GM12878 (cell line): ENCODE data around the gene AP2A2. TPM values are rescaled to one million over a fixed set of nuclear protein-coding genes. Genes with fewer than 3 reads are reported as not detected.

ENCODE experiments used
- ATAC-seq: fragments of 200-7000 bp; cut with Tn5 transposase; 3 replicates; pipeline ENCODE4 v1.9.1; 2020; ENCODE audit warnings: mild to moderate bottlenecking, moderate library complexity
- BruUV-seq: library from RNA; stranded (reverse); fragments of 400-500 nt; replicated peaks from 2 replicates; lab custom pipeline; 2021; lab: Mats Ljungman, UMichigan
- CTCF ChIA-PET: fragments of 300-600 bp; sonication (Branson Sonifier 250); formaldehyde crosslinking; extraction: SDS; loops from one replicate; lab custom pipeline; 2021; ENCODE audit warnings: inconsistent platforms; lab: Yijun Ruan, JAX
- POLR2A ChIA-PET: fragments of 350-600 bp; formaldehyde crosslinking; extraction: SDS; loops from one replicate; lab custom pipeline; 2021; ENCODE audit warnings: inconsistent platforms; lab: Charles Lee
- RAD21 ChIA-PET: fragments of 300-600 bp; sonication (Branson Sonifier 250); formaldehyde crosslinking; loops from one replicate; lab custom pipeline; 2023; ENCODE audit warnings: antibody characterized with exemption; ENCODE audit not compliant: unreplicated experiment; lab: Charles Lee
- SMC1A ChIA-PET: fragments of 300-600 bp; sonication (Branson Sonifier 250); formaldehyde crosslinking; loops from one replicate; lab custom pipeline; 2023; ENCODE audit not compliant: unreplicated experiment, uncharacterized antibody; lab: Charles Lee
- DNase-seq: peaks from one replicate; pipeline ENCODE4 v3.0.0-alpha.2; 2011; ENCODE audit warnings: low read depth, low spot score
- FAIRE-seq: peaks from 3 replicates; lab custom pipeline; 2011; peaks lifted over from hg19 to GRCh38; lab: Jason Lieb, UNC
- H2AFZ ChIP-seq: 2 replicates; pipeline ENCODE4 v1.6.0; 2011; ENCODE audit warnings: low read depth, low read length, control low read depth; ENCODE audit not compliant: control insufficient read depth
- H3K27ac ChIP-seq: 2 replicates; pipeline ENCODE4 v1.5.1; 2011; ENCODE audit warnings: control low read depth; ENCODE audit not compliant: control insufficient read depth, insufficient read depth
- H3K27me3 ChIP-seq, 2 experiments: replicated peaks in 1 of 2; 2 replicates each; pipeline versions ENCODE4 v1.6.0 to v1.6.1; 2011; ENCODE audit warnings: low read length in 1 of 2; ENCODE audit not compliant: control insufficient read depth in 2 of 2, insufficient read depth in 2 of 2
- H3K36me3 ChIP-seq, 2 experiments: 2 replicates each; pipeline ENCODE4 v1.5.1; 2011; ENCODE audit warnings: low read length in 1 of 2; ENCODE audit not compliant: control insufficient read depth in 2 of 2, insufficient read depth in 2 of 2
- H3K4me1 ChIP-seq: 2 replicates; pipeline ENCODE4 v1.6.1; 2011; ENCODE audit warnings: mild to moderate bottlenecking, low read length, moderate library complexity, mixed read lengths; ENCODE audit not compliant: control insufficient read depth, insufficient read depth
- H3K4me2 ChIP-seq: 2 replicates; pipeline ENCODE4 v1.6.0; 2011; ENCODE audit warnings: control low read depth; ENCODE audit not compliant: control insufficient read depth, insufficient read depth
- H3K4me3 ChIP-seq: fragments of 200-600 bp; sonication (generic); 2 replicates; pipeline ENCODE4 v1.5.1; 2016
- H3K79me2 ChIP-seq: 2 replicates; pipeline ENCODE4 v1.6.0; 2011; ENCODE audit warnings: low read length; ENCODE audit not compliant: control insufficient read depth, insufficient read depth
- H3K9ac ChIP-seq: 2 replicates; pipeline ENCODE4 v1.8.0; 2011; ENCODE audit warnings: low read length, control low read depth, mixed read lengths; ENCODE audit not compliant: control insufficient read depth, insufficient read depth
- H3K9me3 ChIP-seq: replicated peaks from 3 replicates; pipeline ENCODE4 v1.5.1; 2011; ENCODE audit warnings: mild to moderate bottlenecking, low read length; ENCODE audit not compliant: control insufficient read depth, insufficient read depth
- H4K20me1 ChIP-seq: 2 replicates; pipeline ENCODE4 v1.6.0; 2011; ENCODE audit not compliant: control insufficient read depth, insufficient read depth
- CTCF ChIP-seq, 3 experiments: IDR thresholded peaks in 2 of 3; conservative IDR thresholded peaks in 1 of 3; 2 replicates each; pipeline ENCODE4 v1.5.1; 2011; ENCODE audit warnings: low read depth in 3 of 3, low read length in 3 of 3, mild to moderate bottlenecking in 3 of 3, control low read depth in 2 of 3, moderate library complexity in 2 of 3, inconsistent platforms in 1 of 3, mixed read lengths in 1 of 3; ENCODE audit not compliant: control insufficient read depth in 2 of 3, insufficient read depth in 1 of 3; ENCODE audit errors: extremely low read depth in 1 of 3
- CUX1 ChIP-seq: IDR thresholded peaks from 2 replicates; pipeline ENCODE4 v1.6.1; 2012; ENCODE audit warnings: improper control_type of control experiment, low read depth, low read length; ENCODE audit not compliant: insufficient replicate concordance
- GATAD2B ChIP-seq: fragments of 450-650 bp; conservative IDR thresholded peaks from 2 replicates; pipeline ENCODE4 v1.6.1; 2017; ENCODE audit warnings: low read depth, mild to moderate bottlenecking, moderate library complexity
- KLF5 ChIP-seq: fragments of 450-650 bp; IDR thresholded peaks from 2 replicates; pipeline ENCODE4 v1.6.1; 2014; ENCODE audit warnings: mild to moderate bottlenecking; ENCODE audit not compliant: partially characterized antibody
- PKNOX1 ChIP-seq: fragments of 450-650 bp; IDR thresholded peaks from 2 replicates; pipeline ENCODE4 v1.6.1; 2016; ENCODE audit warnings: mild to moderate bottlenecking
- TBL1XR1 ChIP-seq: IDR thresholded peaks from 2 replicates; pipeline ENCODE4 v1.6.1; 2012; ENCODE audit warnings: low read depth, low read length, improper control_type of control experiment
- WGBS: methylation state at CpG from one replicate; pipeline ENCODE4 v1.1.6; 2016; ENCODE audit warnings: low lambda C conversion rate; ENCODE audit not compliant: insufficient replicate concordance, insufficient coverage; ENCODE audit errors: missing lambda C conversion rate; 5-methylcytosine and 5-hydroxymethylcytosine counted together
- in situ Hi-C: fragments of 300-500 bp; cut with MboI; formaldehyde crosslinking; loops from 9 replicates; pipeline ENCODE4 v1.14.3; 2018; ENCODE audit warnings: mixed read lengths
- intact Hi-C: fragments of 100-400 bp; cut with micrococcal nuclease; formaldehyde crosslinking; loops from one replicate; pipeline ENCODE4 v1.14.2; 2022; ENCODE audit not compliant: unreplicated experiment
- polyA plus RNA-seq, 11 experiments: library from polyadenylated mRNA; depleted of rRNA in 4 of 11; unstranded in 6 of 11; stranded (reverse) in 5 of 11; fragments of >200 nt; fragmentation: Nextera tagmentation in 4 of 11; fragmentation: Illumina TruSeq in 1 of 11; extraction: Ambion mirVana in 4 of 11; extraction: Trizol in 1 of 11; gene quantifications; 1 replicate in 1 of 11; 2 replicates in 10 of 11; pipeline versions ENCODE4 v1.2.1 to v1.2.3, GENCODE V29; 2011 to 2016; ENCODE audit warnings: inconsistent platforms in 2 of 11, missing spikeins in 2 of 11, low read depth in 1 of 11
- total RNA-seq, 4 experiments: library from RNA; depleted of rRNA in 3 of 4; stranded (reverse); fragments of >200 nt in 3 of 4; fragmentation: Illumina TruSeq in 1 of 4; extraction: Trizol in 1 of 4; gene quantifications; 2 replicates each; pipeline versions ENCODE4 v1.2.1 to v1.2.3, GENCODE V29; 2013 to 2021

AP2A2 gene
- total and polyA plus RNA-seq, 10 of the 15 experiments (the other 5 are each of a cell fraction or from before 2014, with no cell fraction given): 0.58 to 48.8 (median 18.2) TPM

- TF ChIP-seq GATAD2B: no peak
These were observed 81.1 kb downstream of the AP2A2 start (continued) for GRCh38 chr11:1006762-1007161.

- RAD21 ChIA-PET: no interaction called here
- Histone ChIP-seq H3K36me3 (peaks cover 8 to 18% of the 10 kb centered on the region in 2 experiments; a peak in 3 of 4 replicates), H3K9ac (no peak overlapping the region), H3K27me3 (no peaks in the 10 kb centered on the region), H3K9me3 (no peaks in the 10 kb centered on the region), H3K4me1 (no peaks in the 10 kb centered on the region), H3K4me2 (no peak overlapping the region), H4K20me1 (no peaks in the 10 kb centered on the region), H2AFZ (no peak overlapping the region), H3K4me3 (no peak overlapping the region), H3K79me2 (no peaks in the 10 kb centered on the region), H3K27ac (no peak overlapping the region)
- 96% methylated on average over 10 of the region's 10 CpGs for WGBS
- ATAC-seq: no peak
- no peak for DNase-seq
- POLR2A ChIA-PET: interaction anchor here (0.5 kb wide), 1 partner anchor 16 kb away, joined by 3 read pairs; no protein-coding TSS in a partner anchor
- FAIRE-seq: no peak
- in situ Hi-C loops (no loop called here), intact Hi-C loops (no loop called here)
- CTCF ChIA-PET: no interaction called here
- no TSS peak for BruUV-seq
- SMC1A ChIA-PET: no interaction called here
- TF ChIP-seq CTCF (IDR thresholded peaks at IDR 0.05 in 2 of 3, conservative IDR thresholded peaks at IDR 0.05 in 1 of 3; ENCODE audit: control insufficient read depth in 2 of 3, extremely low read depth in 1 of 3, insufficient read depth in 1 of 3, low read depth in 3 of 3, low read length in 3 of 3) (no peak), TBL1XR1 (no peak), PKNOX1 (no peak), CUX1 (no peak), KLF5 (no peak)
These were observed 81.6 kb downstream of the AP2A2 start for GRCh38 chr11:1007279-1007678.
